Camera-type eye (tissue), 1 donor: ENCODE measurements around the gene SULT2B1. TPM values are rescaled to one million over a fixed set of nuclear protein-coding genes. Genes with fewer than 3 reads are reported as not detected.

Source experiments
- total RNA-seq: library from RNA; depleted of rRNA; stranded (reverse); fragments of >200 nt; gene quantifications from one replicate; pipeline ENCODE4 v1.2.3, GENCODE V29; 2014

Gene SULT2B1
- total RNA-seq = 1.1 TPM

GRCh38 chr19:48551437-48552302 is at the start of gene SULT2B1:
SULT2B1 (plus strand) TSS chr19:48552172; CDS start chr19:48552253, 81 bp downstream.

GRCh38 chr19:48511800-48512503 is 40.0 kb upstream of the SULT2B1 start, which contains the start of gene LMTK3:
LMTK3 (minus strand) TSS chr19:48511835; CDS start chr19:48511576, 259 bp downstream.

GRCh38 chr19:48606463-48607358 is 54.7 kb downstream of the SULT2B1 start, which contains the start of gene SPACA4:
SPACA4 (plus strand) TSS chr19:48606742; CDS start chr19:48606979, 237 bp downstream.

GRCh38 chr19:48614436-48615230 is 62.7 kb downstream of the SULT2B1 start, which contains the start of gene FAM83E:
FAM83E (minus strand) TSS chr19:48615076; CDS start chr19:48613372, 1,704 bp downstream.

GRCh38 chr19:48618916-48619691 is 67.1 kb downstream of the SULT2B1 start, which contains the start of the genes RPL18 and SPHK2:
RPL18 (minus strand) TSS chr19:48619178; CDS start chr19:48619143, 35 bp downstream.
SPHK2 (plus strand) TSS chr19:48619506; CDS start chr19:48620515, 1,009 bp downstream.

GRCh38 chr19:48636859-48637448 is 85.0 kb downstream of the SULT2B1 start, which contains the start of gene DBP:
DBP (minus strand) TSS chr19:48637379; CDS start chr19:48636994, 385 bp downstream.

GRCh38 chr19:48646001-48646721 is 94.2 kb downstream of the SULT2B1 start, which contains the start of gene CA11:
CA11 (minus strand) TSS chr19:48646187; CDS start chr19:48645632, 555 bp downstream.

Other genes with a start within 250 kb of the SULT2B1 start
- 17.3 TPM for gene EMP3, start 226.6 kb upstream of the SULT2B1 start, total RNA-seq
- 2.8 TPM for gene TMEM143, start 188.2 kb upstream of the SULT2B1 start, total RNA-seq
- gene SYNGR4, start 187.8 kb upstream of the SULT2B1 start, total RNA-seq = not detected
- 72.3 TPM for gene KDELR1, start 160.6 kb upstream of the SULT2B1 start, total RNA-seq
- 4.3 TPM for gene GRIN2D, start 158.5 kb upstream of the SULT2B1 start, total RNA-seq
- gene GRWD1, start 106.2 kb upstream of the SULT2B1 start, total RNA-seq = 26.2 TPM
- 1.6 TPM for gene KCNJ14, start 96.6 kb upstream of the SULT2B1 start, total RNA-seq
- gene CYTH2, start 82.8 kb upstream of the SULT2B1 start, total RNA-seq = 72.9 TPM
- gene LMTK3, start 40.3 kb upstream of the SULT2B1 start, total RNA-seq = 6.1 TPM
- gene SPACA4, start 54.6 kb downstream of the SULT2B1 start, total RNA-seq = not detected
- 1.4 TPM for gene FAM83E, start 62.9 kb downstream of the SULT2B1 start, total RNA-seq
- 1,106 TPM for gene RPL18, start 67.0 kb downstream of the SULT2B1 start, total RNA-seq
- gene SPHK2, start 67.3 kb downstream of the SULT2B1 start, total RNA-seq = 12.5 TPM
- gene DBP, start 85.2 kb downstream of the SULT2B1 start, total RNA-seq = 26.7 TPM
- 6.4 TPM for gene CA11, start 94.0 kb downstream of the SULT2B1 start, total RNA-seq
- gene NTN5, start 120.8 kb downstream of the SULT2B1 start, total RNA-seq = 1.6 TPM
- gene FUT2, start 143.8 kb downstream of the SULT2B1 start, total RNA-seq = 0.44 TPM
- 4.2 TPM for gene MAMSTR, start 167.6 kb downstream of the SULT2B1 start, total RNA-seq
- gene RASIP1, start 188.4 kb downstream of the SULT2B1 start, total RNA-seq = 11.4 TPM
- not detected for gene IZUMO1, start 194.7 kb downstream of the SULT2B1 start, total RNA-seq
- 1.9 TPM for gene FUT1, start 200.5 kb downstream of the SULT2B1 start, total RNA-seq
- gene FGF21, start 203.4 kb downstream of the SULT2B1 start, total RNA-seq = not detected